Neural cell (in vitro differentiated cells): Measurements from ENCODE around the gene MLC1. TPM values are rescaled to one million over a fixed set of nuclear protein-coding genes. Genes with fewer than 3 reads are reported as not detected.

Experiments used
- H2AFZ ChIP-seq: fragments of 200-600, 300-800 bp; sonication (generic), shearing (Covaris generic); 2 replicates; pipeline ENCODE4 v1.6.0; 2014; ENCODE audit warnings: low read depth, mild to moderate bottlenecking, antibody characterized with exemption, low read length, moderate library complexity
- H3F3A ChIP-seq: fragments of 200-600 bp; shearing (Covaris generic); 2 replicates; pipeline ENCODE4 v1.6.1; 2016; ENCODE audit warnings: mild to moderate bottlenecking, moderate library complexity, mixed read lengths, antibody characterized with exemption, low read length; ENCODE audit not compliant: insufficient read depth, poor library complexity, severe bottlenecking
- H3K27ac ChIP-seq: fragments of 200-600, 300-800 bp; sonication (generic), shearing (Covaris generic); 2 replicates; pipeline ENCODE4 v1.5.1; 2014; ENCODE audit warnings: mild to moderate bottlenecking, low read length, moderate library complexity
- H3K27me3 ChIP-seq: fragments of 300-800, 200-600 bp; sonication (generic), shearing (Covaris generic); 2 replicates; pipeline ENCODE4 v1.6.0; 2014; ENCODE audit warnings: mild to moderate bottlenecking, low read depth, low read length, moderate library complexity; ENCODE audit not compliant: insufficient read depth
- H3K36me3 ChIP-seq: fragments of 300-800, 200-600 bp; sonication (generic), shearing (Covaris generic); 2 replicates; pipeline ENCODE4 v1.5.1; 2014; ENCODE audit warnings: mild to moderate bottlenecking, antibody characterized with exemption, low read length, moderate library complexity; ENCODE audit not compliant: insufficient read depth
- H3K4me2 ChIP-seq: fragments of 300-800, 200-600 bp; sonication (generic), shearing (Covaris generic); 2 replicates; pipeline ENCODE4 v1.6.0; 2014; ENCODE audit warnings: mild to moderate bottlenecking, low read length
- H3K4me3 ChIP-seq: fragments of 300-800, 200-600 bp; sonication (generic), shearing (Covaris generic); 2 replicates; pipeline ENCODE4 v1.5.1; 2014; ENCODE audit warnings: mild to moderate bottlenecking, low read length, moderate library complexity
- H3K79me2 ChIP-seq: fragments of 200-600 bp; shearing (Covaris generic); replicated peaks from 2 replicates; pipeline ENCODE4 v1.6.0; 2014; ENCODE audit warnings: mild to moderate bottlenecking, low read length, moderate library complexity; ENCODE audit not compliant: insufficient read depth
- H3K9ac ChIP-seq: fragments of 300-800, 200-600 bp; sonication (generic), shearing (Covaris generic); 2 replicates; pipeline ENCODE4 v1.6.1; 2016; ENCODE audit warnings: mild to moderate bottlenecking, low read length, mixed read lengths
- H3K9me2 ChIP-seq: fragments of 200-600 bp; shearing (Covaris generic); 2 replicates; pipeline ENCODE4 v1.6.1; 2016; ENCODE audit warnings: mild to moderate bottlenecking, low read length, mixed read lengths; ENCODE audit not compliant: insufficient read depth
- H3K9me3 ChIP-seq: fragments of 200-600, 300-800 bp; sonication (generic), shearing (Covaris generic); 2 replicates; pipeline ENCODE4 v1.6.1; 2016; ENCODE audit warnings: mild to moderate bottlenecking, mixed run types, low read length, moderate library complexity, mixed read lengths
- H4K20me1 ChIP-seq: fragments of 200-600 bp; shearing (Covaris generic); 2 replicates; pipeline ENCODE4 v1.6.1; 2016; ENCODE audit warnings: mild to moderate bottlenecking, mixed run types; ENCODE audit not compliant: insufficient read depth
- EP300 ChIP-seq: fragments of 450-650 bp; conservative IDR thresholded peaks from 2 replicates; pipeline ENCODE4 v1.6.1; 2014; ENCODE audit warnings: antibody characterized with exemption, mild to moderate bottlenecking, moderate library complexity; ENCODE audit not compliant: poor library complexity, severe bottlenecking
- EZH2 ChIP-seq: fragments of 200-600, 300-800 bp; shearing (Covaris generic), sonication (generic); IDR thresholded peaks from 2 replicates; pipeline ENCODE4 v1.6.1; 2014; ENCODE audit warnings: antibody characterized with exemption, low read length, borderline replicate concordance, mild to moderate bottlenecking; ENCODE audit not compliant: insufficient read depth, poor library complexity, severe bottlenecking
- MXI1 ChIP-seq: fragments of 450-650 bp; conservative IDR thresholded peaks from 2 replicates; pipeline ENCODE4 v1.6.1; 2014; ENCODE audit warnings: antibody characterized with exemption, mild to moderate bottlenecking; ENCODE audit not compliant: poor library complexity, severe bottlenecking
- POLR2AphosphoS5 ChIP-seq: IDR thresholded peaks from 2 replicates; pipeline ENCODE4 v1.6.1; 2012
- RAD21 ChIP-seq: fragments of 450-650 bp; conservative IDR thresholded peaks from 2 replicates; pipeline ENCODE4 v1.6.1; 2014; ENCODE audit warnings: antibody characterized with exemption, mild to moderate bottlenecking, moderate library complexity
- REST ChIP-seq: IDR thresholded peaks from 2 replicates; pipeline ENCODE4 v1.6.1; 2012; ENCODE audit warnings: borderline replicate concordance
- SMC3 ChIP-seq: fragments of 450-650 bp; conservative IDR thresholded peaks from 2 replicates; pipeline ENCODE4 v1.6.1; 2014; ENCODE audit warnings: antibody characterized with exemption, mild to moderate bottlenecking, moderate library complexity; ENCODE audit not compliant: poor library complexity
- TAF1 ChIP-seq: IDR thresholded peaks from 2 replicates; pipeline ENCODE4 v1.6.1; 2012; ENCODE audit warnings: low read depth
- polyA plus RNA-seq: library from polyadenylated mRNA; depleted of rRNA; stranded (reverse); fragments of >200 nt; gene quantifications from 2 replicates; pipeline ENCODE4 v1.2.3, GENCODE V29; 2014
- TF ChIP-seq, protein P1 (sequence below): fragments of 450-650 bp; IDR thresholded peaks from 2 replicates; pipeline ENCODE4 v1.5.1; 2014; ENCODE audit warnings: antibody characterized with exemption, mild to moderate bottlenecking, moderate library complexity; ENCODE audit not compliant: poor library complexity, severe bottlenecking

The MLC1 gene
- polyA plus RNA-seq, 1 donor from 2014 or later, result not detected

DNA sequence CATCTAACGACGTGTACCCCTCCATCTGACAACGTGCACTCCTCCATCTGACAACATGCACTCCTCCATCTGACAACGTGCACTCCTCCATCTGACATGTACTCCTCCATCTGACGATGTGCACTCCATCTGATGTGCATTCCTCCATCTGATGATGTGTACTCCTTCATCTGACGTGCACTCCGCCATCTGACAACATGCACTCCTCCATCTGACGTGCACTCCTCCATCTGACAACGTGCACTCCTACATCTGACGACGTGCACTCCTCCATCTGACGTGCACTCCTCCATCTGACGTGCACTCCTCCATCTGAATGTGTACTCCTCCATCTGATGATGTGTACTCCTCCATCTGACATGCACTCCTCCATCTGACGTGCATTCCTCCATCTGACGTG, 64.6 kb downstream of the MLC1 start:
- H3K9ac ChIP-seq, result no peak overlapping the region
- no peaks in the 10 kb centered on the region for H3K36me3 ChIP-seq
- H3K4me3 ChIP-seq, result no peak overlapping the region
- H3K4me2 ChIP-seq, result no peak overlapping the region
- peaks cover 11% of the 10 kb centered on the region for H3K27me3 ChIP-seq
- H3K79me2 ChIP-seq, result no peaks in the 10 kb centered on the region
- H3K27ac ChIP-seq, result no peak overlapping the region
- H3K9me2 ChIP-seq, result no peaks in the 10 kb centered on the region
- H2AFZ ChIP-seq, result no peak overlapping the region
- peaks cover 6% of the 10 kb centered on the region for H3K9me3 ChIP-seq
- TF ChIP-seq SMC3 (no peak), EP300 (no peak)
- no peaks in the 10 kb centered on the region for H4K20me1 ChIP-seq
- H3F3A ChIP-seq, result no peaks in the 10 kb centered on the region

GRCh38 chr22:50019316-50019715, 65.9 kb downstream of the MLC1 start:
- Histone ChIP-seq H3K9me3 (peaks cover 6% of the 10 kb centered on the region), H2AFZ (no peak overlapping the region), H3K36me3 (no peaks in the 10 kb centered on the region), H3K9ac (no peak overlapping the region), H3K4me2 (no peak overlapping the region), H4K20me1 (no peaks in the 10 kb centered on the region), H3K79me2 (no peaks in the 10 kb centered on the region), H3K9me2 (no peaks in the 10 kb centered on the region), H3K4me3 (no peak overlapping the region), H3K27ac (no peak overlapping the region), H3F3A (no peaks in the 10 kb centered on the region), H3K27me3 (peaks cover 22% of the 10 kb centered on the region)
- TF ChIP-seq, protein P1, sequence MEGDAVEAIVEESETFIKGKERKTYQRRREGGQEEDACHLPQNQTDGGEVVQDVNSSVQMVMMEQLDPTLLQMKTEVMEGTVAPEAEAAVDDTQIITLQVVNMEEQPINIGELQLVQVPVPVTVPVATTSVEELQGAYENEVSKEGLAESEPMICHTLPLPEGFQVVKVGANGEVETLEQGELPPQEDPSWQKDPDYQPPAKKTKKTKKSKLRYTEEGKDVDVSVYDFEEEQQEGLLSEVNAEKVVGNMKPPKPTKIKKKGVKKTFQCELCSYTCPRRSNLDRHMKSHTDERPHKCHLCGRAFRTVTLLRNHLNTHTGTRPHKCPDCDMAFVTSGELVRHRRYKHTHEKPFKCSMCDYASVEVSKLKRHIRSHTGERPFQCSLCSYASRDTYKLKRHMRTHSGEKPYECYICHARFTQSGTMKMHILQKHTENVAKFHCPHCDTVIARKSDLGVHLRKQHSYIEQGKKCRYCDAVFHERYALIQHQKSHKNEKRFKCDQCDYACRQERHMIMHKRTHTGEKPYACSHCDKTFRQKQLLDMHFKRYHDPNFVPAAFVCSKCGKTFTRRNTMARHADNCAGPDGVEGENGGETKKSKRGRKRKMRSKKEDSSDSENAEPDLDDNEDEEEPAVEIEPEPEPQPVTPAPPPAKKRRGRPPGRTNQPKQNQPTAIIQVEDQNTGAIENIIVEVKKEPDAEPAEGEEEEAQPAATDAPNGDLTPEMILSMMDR, result no peak
- no peak for TF ChIP-seq POLR2AphosphoS5
- TF ChIP-seq REST, result no peak
- no peak for TF ChIP-seq EP300
- TF ChIP-seq MXI1, result no peak
- no peak for TF ChIP-seq RAD21
- no peak for TF ChIP-seq EZH2
- no peak for TF ChIP-seq SMC3
- TF ChIP-seq TAF1, result no peak
